HCT116 (cell line): Measurements from ENCODE around the gene FXYD1.

Source experiments
- CBX3 ChIP-seq: IDR thresholded peaks from 2 replicates; pipeline ENCODE4 v1.6.1; 2012; ENCODE audit warnings: low read depth
- CEBPB ChIP-seq: IDR thresholded peaks from 2 replicates; pipeline ENCODE4 v1.6.1; 2012; ENCODE audit warnings: low read depth
- CTCF ChIP-seq, 3 experiments: fragments of 200-600 bp in 1 of 3; sonication (generic) in 1 of 3; IDR thresholded peaks in 2 of 3; conservative IDR thresholded peaks in 1 of 3; 2 replicates each; pipeline ENCODE4 v1.5.1; 2012 to 2017; ENCODE audit warnings: low read depth in 2 of 3, low read length in 2 of 3, antibody characterized with exemption in 1 of 3, borderline replicate concordance in 1 of 3, control low read depth in 1 of 3, mild to moderate bottlenecking in 1 of 3, mixed read lengths in 1 of 3, mixed run types in 1 of 3, moderate library complexity in 1 of 3; ENCODE audit not compliant: insufficient read depth in 1 of 3
- EZH2 ChIP-seq: fragments of 200-600 bp; sonication (generic); IDR thresholded peaks from 2 replicates; pipeline ENCODE4 v1.6.1; 2017; ENCODE audit warnings: antibody characterized with exemption, mixed run types
- JUND ChIP-seq: IDR thresholded peaks from 2 replicates; pipeline ENCODE4 v1.6.1; 2012
- POLR2A ChIP-seq: IDR thresholded peaks from 2 replicates; pipeline ENCODE4 v1.7.0; 2011; ENCODE audit warnings: borderline replicate concordance; ENCODE audit not compliant: insufficient read depth, insufficient read length; ENCODE audit errors: extremely low read depth
- POLR2AphosphoS5 ChIP-seq: IDR thresholded peaks from 2 replicates; pipeline ENCODE4 v1.6.1; 2011; ENCODE audit warnings: mild to moderate bottlenecking, low read depth, low read length, moderate library complexity
- SIN3A ChIP-seq: IDR thresholded peaks from 2 replicates; pipeline ENCODE4 v1.6.1; 2012; ENCODE audit warnings: low read depth
- SP1 ChIP-seq: IDR thresholded peaks from 2 replicates; pipeline ENCODE4 v1.6.1; 2012; ENCODE audit warnings: low read depth
- SRF ChIP-seq: IDR thresholded peaks from 2 replicates; pipeline ENCODE4 v1.6.1; 2012; ENCODE audit warnings: low read depth
- TCF7L2 ChIP-seq: IDR thresholded peaks from 2 replicates; pipeline ENCODE4 v1.7.0; 2011; ENCODE audit warnings: borderline replicate concordance, inconsistent platforms; ENCODE audit not compliant: insufficient read depth, insufficient read length; ENCODE audit errors: extremely low read depth
- YY1 ChIP-seq: IDR thresholded peaks from 2 replicates; pipeline ENCODE4 v1.6.1; 2011; ENCODE audit warnings: low read length, low read depth, moderate library complexity, mild to moderate bottlenecking; ENCODE audit not compliant: insufficient replicate concordance; ENCODE audit errors: extremely low read depth
- ZNF274 ChIP-seq: fragments of 200-500 bp; sonication (Bioruptor generic); IDR thresholded peaks from 2 replicates; pipeline ENCODE4 v1.6.1; 2014; ENCODE audit warnings: mild to moderate bottlenecking, low read depth, low read length, inconsistent platforms
- TF ChIP-seq, protein P1 (sequence below): IDR thresholded peaks from 2 replicates; pipeline ENCODE4 v1.6.1; 2012; ENCODE audit warnings: low read depth

GRCh38 chr19:35105411-35106290 lies 33.0 kb upstream of the FXYD1 start:
- TF ChIP-seq POLR2AphosphoS5: no peak
- no peak for TF ChIP-seq SRF
- TF ChIP-seq SP1: no peak
- no peak for TF ChIP-seq POLR2A
- TF ChIP-seq EZH2: no peak
- TF ChIP-seq YY1: no peak
- TF ChIP-seq CTCF (IDR thresholded peaks at IDR 0.05 in 2 of 3, conservative IDR thresholded peaks at IDR 0.05 in 1 of 3; ENCODE audit: borderline replicate concordance in 1 of 3, insufficient read depth in 1 of 3, low read depth in 2 of 3, low read length in 2 of 3): no peak
- no peak for TF ChIP-seq TCF7L2
- TF ChIP-seq, protein P1, sequence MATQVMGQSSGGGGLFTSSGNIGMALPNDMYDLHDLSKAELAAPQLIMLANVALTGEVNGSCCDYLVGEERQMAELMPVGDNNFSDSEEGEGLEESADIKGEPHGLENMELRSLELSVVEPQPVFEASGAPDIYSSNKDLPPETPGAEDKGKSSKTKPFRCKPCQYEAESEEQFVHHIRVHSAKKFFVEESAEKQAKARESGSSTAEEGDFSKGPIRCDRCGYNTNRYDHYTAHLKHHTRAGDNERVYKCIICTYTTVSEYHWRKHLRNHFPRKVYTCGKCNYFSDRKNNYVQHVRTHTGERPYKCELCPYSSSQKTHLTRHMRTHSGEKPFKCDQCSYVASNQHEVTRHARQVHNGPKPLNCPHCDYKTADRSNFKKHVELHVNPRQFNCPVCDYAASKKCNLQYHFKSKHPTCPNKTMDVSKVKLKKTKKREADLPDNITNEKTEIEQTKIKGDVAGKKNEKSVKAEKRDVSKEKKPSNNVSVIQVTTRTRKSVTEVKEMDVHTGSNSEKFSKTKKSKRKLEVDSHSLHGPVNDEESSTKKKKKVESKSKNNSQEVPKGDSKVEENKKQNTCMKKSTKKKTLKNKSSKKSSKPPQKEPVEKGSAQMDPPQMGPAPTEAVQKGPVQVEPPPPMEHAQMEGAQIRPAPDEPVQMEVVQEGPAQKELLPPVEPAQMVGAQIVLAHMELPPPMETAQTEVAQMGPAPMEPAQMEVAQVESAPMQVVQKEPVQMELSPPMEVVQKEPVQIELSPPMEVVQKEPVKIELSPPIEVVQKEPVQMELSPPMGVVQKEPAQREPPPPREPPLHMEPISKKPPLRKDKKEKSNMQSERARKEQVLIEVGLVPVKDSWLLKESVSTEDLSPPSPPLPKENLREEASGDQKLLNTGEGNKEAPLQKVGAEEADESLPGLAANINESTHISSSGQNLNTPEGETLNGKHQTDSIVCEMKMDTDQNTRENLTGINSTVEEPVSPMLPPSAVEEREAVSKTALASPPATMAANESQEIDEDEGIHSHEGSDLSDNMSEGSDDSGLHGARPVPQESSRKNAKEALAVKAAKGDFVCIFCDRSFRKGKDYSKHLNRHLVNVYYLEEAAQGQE: no peak
- no peak for TF ChIP-seq CEBPB
- no peak for TF ChIP-seq JUND
- TF ChIP-seq CBX3: no peak
- no peak for TF ChIP-seq ZNF274
- no peak for TF ChIP-seq SIN3A
